Hepatocyte (in vitro differentiated cells): ENCODE measurements around the gene DIS3L2.

Source experiments
- CTCF ChIP-seq: fragments of 200-600 bp; sonication (generic); IDR thresholded peaks from 2 replicates; pipeline ENCODE4 v1.5.1; 2016; ENCODE audit warnings: antibody characterized with exemption, mild to moderate bottlenecking; ENCODE audit not compliant: poor library complexity
- EZH2 ChIP-seq: fragments of 200-600 bp; sonication (generic); IDR thresholded peaks from 2 replicates; pipeline ENCODE4 v1.6.1; 2016; ENCODE audit warnings: antibody characterized with exemption, mild to moderate bottlenecking, borderline replicate concordance

GRCh38 chr2:231988179-231988866 is 26.8 kb downstream of the DIS3L2 start:
- no peak for TF ChIP-seq CTCF
- TF ChIP-seq EZH2 = no peak
